ENCODE data around the gene FSTL4.
"Not testable (repeated sequence)": the region's sequence is repeated elsewhere in the genome, so short reads cannot be mapped to it uniquely, and the experiment has no call there.

FSTL4 gene

GRCh38 chr5:133453084-133453780, 159.1 kb downstream of the FSTL4 start:
- no peak for DNase-seq

GRCh38 chr5:133451926-133452325, 160.4 kb downstream of the FSTL4 start:
- no peak for DNase-seq

- no peak for DNase-seq
Measured at GRCh38 chr5:133450286-133450685, 162.1 kb downstream of the FSTL4 start.

- DNase-seq: no peak
Measured at GRCh38 chr5:133449181-133449580, 163.2 kb downstream of the FSTL4 start.

- DNase-seq: no peak
Measured at GRCh38 chr5:133446440-133446839, 165.9 kb downstream of the FSTL4 start.

GRCh38 chr5:133445744-133446143, 166.6 kb downstream of the FSTL4 start:
- no peak for DNase-seq

- DNase-seq: not testable (repeated sequence)
Measured at GRCh38 chr5:133445204-133445603, 167.1 kb downstream of the FSTL4 start.

GRCh38 chr5:133444711-133445110, 167.6 kb downstream of the FSTL4 start:
- no peak for DNase-seq

- no peak for DNase-seq
Measured at GRCh38 chr5:133441166-133441815, 171.1 kb downstream of the FSTL4 start.

- DNase-seq: no peak
Measured at GRCh38 chr5:133440467-133441115, 171.8 kb downstream of the FSTL4 start.

- DNase-seq: no peak
Measured at GRCh38 chr5:133439859-133440258, 172.5 kb downstream of the FSTL4 start.

- DNase-seq: no peak
Measured at GRCh38 chr5:133438487-133438886, 173.9 kb downstream of the FSTL4 start.

- DNase-seq: no peak
Measured at GRCh38 chr5:133434336-133434735, 178.0 kb downstream of the FSTL4 start.

GRCh38 chr5:133433641-133434040, 178.7 kb downstream of the FSTL4 start:
- DNase-seq: no peak

GRCh38 chr5:133432956-133433532, 179.3 kb downstream of the FSTL4 start:
- DNase-seq: no peak

GRCh38 chr5:133431326-133431865, 180.9 kb downstream of the FSTL4 start:
- no peak for DNase-seq

GRCh38 chr5:133430095-133430494, 182.2 kb downstream of the FSTL4 start:
- no peak for DNase-seq

- DNase-seq: no peak
Measured at GRCh38 chr5:133429046-133429445, 183.3 kb downstream of the FSTL4 start.

GRCh38 chr5:133428072-133428660, 184.2 kb downstream of the FSTL4 start:
- no peak for DNase-seq

- no peak for DNase-seq
Measured at GRCh38 chr5:133427121-133427777, 185.1 kb downstream of the FSTL4 start.

- no peak for DNase-seq
Measured at GRCh38 chr5:133426264-133426663, 186.1 kb downstream of the FSTL4 start.

GRCh38 chr5:133425764-133426163, 186.6 kb downstream of the FSTL4 start:
- DNase-seq: no peak

- DNase-seq: no peak
Measured at GRCh38 chr5:133425222-133425621, 187.1 kb downstream of the FSTL4 start.
